Loucy (cell line): Measurements from ENCODE around the gene FAM186B.

Source experiments
- CTCF ChIP-seq: fragments of 200-600 bp; sonication (generic); conservative IDR thresholded peaks from 2 replicates; pipeline ENCODE4 v1.5.1; 2014; ENCODE audit warnings: mild to moderate bottlenecking, antibody characterized with exemption, low read length
- EZH2phosphoT487 ChIP-seq: fragments of 200-600 bp; IDR thresholded peaks from 2 replicates; pipeline ENCODE4 v1.6.1; 2018; ENCODE audit warnings: antibody characterized with exemption, mild to moderate bottlenecking, moderate library complexity, borderline replicate concordance

- TF ChIP-seq CTCF (no peak), EZH2phosphoT487 (no peak)
Measured at GRCh38 chr12:49615725-49616124, 10.3 kb upstream of the FAM186B start.
